ENCODE measurements around the gene MARCHF10.
"Not testable (repeated sequence)": the region's sequence is repeated elsewhere in the genome, so short reads cannot be mapped to it uniquely, and the experiment has no call there.

MARCHF10 gene, protein sequence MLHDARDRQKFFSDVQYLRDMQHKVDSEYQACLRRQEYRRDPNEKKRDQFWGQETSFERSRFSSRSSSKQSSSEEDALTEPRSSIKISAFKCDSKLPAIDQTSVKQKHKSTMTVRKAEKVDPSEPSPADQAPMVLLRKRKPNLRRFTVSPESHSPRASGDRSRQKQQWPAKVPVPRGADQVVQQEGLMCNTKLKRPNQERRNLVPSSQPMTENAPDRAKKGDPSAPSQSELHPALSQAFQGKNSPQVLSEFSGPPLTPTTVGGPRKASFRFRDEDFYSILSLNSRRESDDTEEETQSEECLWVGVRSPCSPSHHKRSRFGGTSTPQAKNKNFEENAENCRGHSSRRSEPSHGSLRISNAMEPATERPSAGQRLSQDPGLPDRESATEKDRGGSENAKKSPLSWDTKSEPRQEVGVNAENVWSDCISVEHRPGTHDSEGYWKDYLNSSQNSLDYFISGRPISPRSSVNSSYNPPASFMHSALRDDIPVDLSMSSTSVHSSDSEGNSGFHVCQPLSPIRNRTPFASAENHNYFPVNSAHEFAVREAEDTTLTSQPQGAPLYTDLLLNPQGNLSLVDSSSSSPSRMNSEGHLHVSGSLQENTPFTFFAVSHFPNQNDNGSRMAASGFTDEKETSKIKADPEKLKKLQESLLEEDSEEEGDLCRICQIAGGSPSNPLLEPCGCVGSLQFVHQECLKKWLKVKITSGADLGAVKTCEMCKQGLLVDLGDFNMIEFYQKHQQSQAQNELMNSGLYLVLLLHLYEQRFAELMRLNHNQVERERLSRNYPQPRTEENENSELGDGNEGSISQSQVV

DNA sequence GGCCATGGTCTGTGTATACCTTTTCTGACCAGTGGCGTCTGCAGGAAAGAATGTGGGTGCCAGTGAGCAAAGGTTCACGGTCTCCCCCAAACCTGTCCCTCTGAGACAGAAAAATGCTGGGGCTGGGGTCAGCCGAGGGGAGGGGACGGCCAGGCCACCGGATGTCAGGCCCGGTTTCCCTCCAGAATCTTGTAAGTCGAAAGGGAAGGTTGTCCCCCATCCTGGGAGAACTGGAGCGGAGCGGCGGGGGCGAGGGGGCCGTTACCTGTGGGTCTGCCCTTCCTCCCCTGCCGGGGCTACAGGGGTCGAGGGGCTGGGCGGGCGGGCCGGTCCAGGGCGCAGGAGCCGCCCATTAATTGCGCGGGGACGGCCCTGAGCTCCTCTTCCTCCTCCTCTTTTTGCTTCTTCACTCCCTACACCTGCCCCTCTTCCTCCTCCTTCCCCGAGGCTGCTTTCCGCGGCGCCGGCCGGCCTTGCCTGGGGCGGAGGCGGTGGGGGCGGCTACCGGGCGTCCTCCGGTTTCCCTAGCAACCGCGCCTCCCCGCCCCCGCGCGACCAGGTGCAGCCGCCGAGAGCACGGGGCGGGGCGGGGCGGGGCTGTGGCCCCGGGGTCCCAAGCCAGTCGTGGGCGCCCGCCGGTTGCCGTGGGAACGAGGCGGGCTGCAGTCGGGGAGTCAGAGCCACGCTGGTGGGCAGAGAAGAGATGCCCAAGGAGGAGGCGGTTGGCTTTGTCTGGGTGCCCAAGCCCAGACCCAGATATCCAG, at the start of gene MARCHF10:
Gene MARCHF10, minus strand, starts transcription at position 503 of the 764 bp plus-strand sequence. CDS start 6,579 bp downstream, outside the sequence.
- DNase-seq (ENCODE audit: low spot score): peak; percentile 67

GRCh38 chr17:62857526-62857925, 49.4 kb upstream of the MARCHF10 start:
- DNase-seq (ENCODE audit: low spot score): no peak

DNA sequence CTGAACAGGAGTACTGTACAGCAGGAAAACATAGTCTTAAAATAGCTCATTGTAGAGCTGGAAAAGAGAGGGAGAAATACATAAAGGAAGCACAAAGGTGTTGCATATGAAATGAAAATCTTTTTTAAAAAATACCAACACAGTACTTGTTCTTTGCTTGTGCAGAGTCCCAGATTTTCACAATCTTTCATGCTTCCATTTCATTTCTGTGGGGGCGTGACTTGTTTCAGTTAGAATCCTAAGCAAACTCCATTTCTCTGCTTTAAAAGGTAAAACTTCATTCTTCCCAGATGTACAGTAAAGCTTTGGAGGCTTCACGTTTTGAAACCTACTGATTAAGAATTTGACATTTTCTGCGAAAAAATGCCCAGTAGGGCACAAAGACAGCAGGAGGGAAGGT, 48.5 kb upstream of the MARCHF10 start:
- DNase-seq (ENCODE audit: low spot score): no peak

- no peak for DNase-seq (ENCODE audit: low spot score)
Observed at GRCh38 chr17:62855156-62855555, 47.0 kb upstream of the MARCHF10 start.

DNA sequence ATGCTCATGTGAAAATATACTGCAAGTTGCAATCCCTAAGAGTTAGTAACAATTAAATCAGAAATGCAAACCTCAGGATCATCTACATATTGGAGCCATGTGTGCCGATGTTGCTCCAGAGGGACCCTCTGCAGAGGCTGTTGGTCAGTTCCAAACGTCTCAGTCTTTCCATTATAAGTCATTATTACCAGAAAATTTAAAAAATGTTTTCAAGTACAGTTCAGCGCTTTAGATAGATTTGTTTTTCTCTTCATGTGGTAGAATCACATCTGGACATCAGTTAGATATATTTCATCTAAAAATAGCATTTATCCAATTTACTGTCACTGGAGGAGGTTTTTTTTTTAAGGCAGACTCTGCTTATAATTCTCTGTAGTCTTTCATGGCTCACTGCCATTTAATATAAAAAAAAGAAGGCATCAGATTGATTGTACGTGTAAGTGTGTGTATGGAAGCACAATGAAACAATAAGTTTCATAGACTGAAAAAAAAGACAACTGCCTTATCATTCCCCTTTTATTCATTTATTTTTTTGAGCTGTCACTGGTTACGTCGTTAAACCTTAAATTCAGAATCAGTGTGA, 46.1 kb upstream of the MARCHF10 start:
- DNase-seq (ENCODE audit: low spot score): no peak

DNA sequence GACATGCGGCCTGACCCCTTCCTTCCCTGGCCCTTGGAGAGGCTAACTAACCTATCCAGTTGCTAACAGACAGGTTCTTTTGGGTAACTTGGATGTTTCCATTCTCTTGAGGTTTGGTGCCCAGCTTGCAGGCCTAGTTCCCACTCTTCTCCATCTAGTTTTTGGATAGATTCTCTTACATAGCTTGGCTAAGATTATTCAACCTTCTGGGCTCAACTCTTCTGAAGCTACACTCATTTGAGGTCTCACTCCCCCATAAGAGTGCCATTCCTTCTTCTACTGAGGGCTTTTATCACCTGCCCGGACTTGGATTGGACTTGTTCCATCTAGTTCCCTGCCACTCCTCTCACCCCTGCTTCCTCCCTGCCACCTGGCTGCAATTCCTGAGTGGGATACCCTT, 44.1 kb upstream of the MARCHF10 start:
- no peak for DNase-seq (ENCODE audit: low spot score)

DNA sequence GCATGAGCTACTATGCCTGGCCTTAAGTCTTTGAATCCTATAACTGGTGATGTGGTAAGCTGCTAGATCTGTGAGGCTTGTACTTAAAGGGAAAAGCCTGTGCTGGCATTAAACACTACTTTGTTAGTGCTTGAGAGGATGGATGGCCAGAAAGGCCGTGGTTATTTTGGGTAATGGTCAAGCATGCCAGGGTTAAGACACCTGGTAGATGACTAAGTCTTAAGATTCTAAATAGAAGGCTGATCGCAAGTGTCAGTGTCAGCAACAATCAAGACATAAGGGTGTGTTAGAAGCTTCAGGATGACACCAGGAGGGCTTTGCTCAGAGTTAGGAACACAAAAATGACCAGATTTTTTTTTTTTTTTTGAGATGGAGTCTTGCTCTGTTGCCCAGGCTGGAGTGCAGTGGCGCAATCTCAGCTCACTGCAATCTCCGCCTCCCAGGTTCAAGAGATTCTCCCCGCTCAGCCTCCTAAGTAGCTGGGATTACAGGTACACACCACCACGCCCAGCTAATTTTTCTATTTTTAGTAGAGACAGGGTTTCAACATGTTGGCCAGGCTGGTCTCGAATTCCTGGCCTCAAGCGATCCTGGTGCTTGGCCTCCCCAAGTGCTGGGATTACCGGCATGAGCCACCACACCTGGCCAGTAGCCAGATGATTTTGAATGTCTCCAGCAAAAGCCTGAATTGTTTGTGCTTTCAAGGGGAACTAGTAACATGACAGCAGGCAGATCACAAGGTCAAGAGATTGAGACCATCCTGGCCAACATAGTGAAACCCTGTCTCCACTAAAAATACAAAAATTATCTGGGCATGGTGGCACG, 41.7 kb upstream of the MARCHF10 start:
- not testable (repeated sequence) for DNase-seq (ENCODE audit: low spot score)

- no peak for DNase-seq (ENCODE audit: low spot score)
Observed at GRCh38 chr17:62848334-62848733, 40.2 kb upstream of the MARCHF10 start.

- no peak for DNase-seq (ENCODE audit: low spot score)
Observed at GRCh38 chr17:62847426-62847825, 39.3 kb upstream of the MARCHF10 start.

DNA sequence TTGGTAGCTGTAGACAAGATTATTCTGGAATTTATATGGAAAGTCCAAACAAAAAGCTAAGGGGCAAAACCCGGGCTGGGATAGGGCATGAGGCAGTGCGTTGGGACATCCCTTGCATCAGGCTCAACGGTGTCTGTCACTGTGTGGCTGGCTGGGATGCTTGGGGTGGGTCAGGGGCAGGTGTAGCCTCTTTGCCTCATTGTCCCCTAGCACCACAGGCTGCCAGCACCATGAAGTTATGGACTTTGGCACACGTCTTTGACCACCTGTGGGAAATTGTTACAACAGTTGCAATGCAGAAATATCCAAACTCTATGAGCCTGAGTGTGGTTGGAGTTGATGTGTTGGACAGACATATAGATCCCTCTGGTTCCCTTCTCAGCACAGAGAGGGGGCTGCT, 32.8 kb upstream of the MARCHF10 start:
- DNase-seq (ENCODE audit: low spot score): no peak

DNA sequence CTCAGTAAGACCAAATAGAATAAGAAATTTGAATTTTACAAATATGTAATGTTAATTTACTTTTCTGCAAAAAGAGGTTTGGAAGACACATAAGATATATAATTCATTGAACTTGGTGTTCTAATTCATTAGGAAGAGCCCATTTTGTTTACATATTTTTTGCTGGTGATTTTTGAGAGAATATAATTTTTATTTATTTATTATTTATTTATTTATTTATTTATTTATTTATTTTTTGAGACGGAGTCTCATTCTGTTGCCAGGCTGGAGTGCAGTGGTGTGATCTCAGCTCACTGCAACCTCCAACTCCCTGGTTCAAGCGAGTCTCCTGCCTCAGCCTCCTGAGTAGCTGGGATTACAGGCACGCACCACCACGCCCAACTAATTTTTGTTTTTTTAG, 25.7 kb upstream of the MARCHF10 start:
- DNase-seq (ENCODE audit: low spot score): not testable (repeated sequence)

GRCh38 chr17:62832405-62832804, 24.3 kb upstream of the MARCHF10 start:
- DNase-seq (ENCODE audit: low spot score): no peak

DNA sequence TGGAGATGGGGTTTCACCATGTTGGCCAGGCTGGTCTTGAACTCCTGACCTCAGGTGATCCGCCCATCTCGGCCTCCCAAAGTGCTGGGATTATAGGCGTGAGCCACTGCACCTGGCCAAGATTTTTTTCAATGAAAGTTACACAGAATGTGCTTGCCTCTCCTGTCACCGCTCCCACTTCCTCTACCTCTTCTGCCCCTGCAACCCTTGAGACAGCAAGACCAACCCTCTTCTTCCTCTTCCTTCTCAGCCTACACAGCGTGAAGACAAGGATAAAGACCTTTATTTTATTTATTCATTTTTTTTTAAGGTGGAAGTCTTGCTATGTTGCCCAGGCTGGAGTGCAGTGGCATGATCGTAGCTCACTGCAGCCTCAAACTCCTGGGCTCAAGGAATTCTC, 23.0 kb upstream of the MARCHF10 start:
- DNase-seq (ENCODE audit: low spot score): not testable (repeated sequence)

DNA sequence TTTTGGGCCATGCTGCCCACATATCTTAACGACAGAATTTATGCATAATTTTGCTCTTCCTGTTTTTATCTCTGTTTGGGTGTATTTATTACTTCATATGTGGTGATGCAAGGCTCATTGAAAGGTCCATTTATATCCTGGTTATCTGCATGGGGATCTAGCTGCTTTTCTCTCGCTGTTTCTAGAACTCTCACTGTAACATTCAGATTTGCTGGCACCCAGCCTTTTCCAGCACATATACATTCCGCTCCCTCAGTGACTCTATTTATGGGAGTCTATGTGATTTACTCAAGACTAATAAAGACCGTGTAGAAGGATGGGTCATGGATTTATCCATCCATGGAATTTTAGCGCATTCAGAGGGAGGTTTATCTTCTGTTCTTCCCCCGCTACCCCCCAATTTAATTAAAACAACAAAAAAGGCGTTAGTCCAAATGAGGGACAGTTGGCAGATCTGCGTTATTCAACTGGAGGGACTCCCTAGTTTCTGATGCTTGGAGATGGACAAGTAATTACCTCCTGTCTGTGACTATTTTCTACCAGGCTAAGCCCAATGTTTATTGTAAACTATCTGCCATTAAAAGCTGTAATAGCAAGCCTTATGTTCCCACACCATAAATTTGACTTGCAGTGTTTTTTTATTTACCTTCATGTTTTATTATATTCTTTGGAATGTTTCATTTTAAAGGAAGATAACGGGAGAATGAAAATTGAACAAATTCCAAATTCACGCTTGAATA, 19.8 kb upstream of the MARCHF10 start:
- no peak for DNase-seq (ENCODE audit: low spot score)

DNA sequence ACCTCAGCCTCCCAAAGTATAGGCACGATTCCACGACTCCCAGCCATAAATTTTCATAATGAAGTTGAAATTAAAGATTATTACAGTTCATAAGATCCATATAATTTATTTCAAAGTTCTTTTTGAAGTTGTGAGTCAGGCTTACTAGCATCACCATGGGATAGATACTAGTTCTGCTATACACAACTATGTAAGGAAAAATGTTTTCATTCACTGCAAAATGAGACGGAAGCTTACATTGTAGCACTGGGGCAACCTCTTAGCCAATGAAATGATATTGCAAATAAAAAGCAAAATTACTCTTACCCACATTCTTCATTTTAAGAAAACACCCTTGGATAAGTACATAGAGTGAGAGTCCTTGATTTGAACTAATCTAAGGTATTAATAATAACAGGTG, 18.8 kb upstream of the MARCHF10 start:
- DNase-seq (ENCODE audit: low spot score): no peak

GRCh38 chr17:62825182-62825581, 17.1 kb upstream of the MARCHF10 start:
- DNase-seq (ENCODE audit: low spot score): no peak

GRCh38 chr17:62824290-62825131, 16.4 kb upstream of the MARCHF10 start:
- peak; percentile 99 for DNase-seq (ENCODE audit: low spot score)

DNA sequence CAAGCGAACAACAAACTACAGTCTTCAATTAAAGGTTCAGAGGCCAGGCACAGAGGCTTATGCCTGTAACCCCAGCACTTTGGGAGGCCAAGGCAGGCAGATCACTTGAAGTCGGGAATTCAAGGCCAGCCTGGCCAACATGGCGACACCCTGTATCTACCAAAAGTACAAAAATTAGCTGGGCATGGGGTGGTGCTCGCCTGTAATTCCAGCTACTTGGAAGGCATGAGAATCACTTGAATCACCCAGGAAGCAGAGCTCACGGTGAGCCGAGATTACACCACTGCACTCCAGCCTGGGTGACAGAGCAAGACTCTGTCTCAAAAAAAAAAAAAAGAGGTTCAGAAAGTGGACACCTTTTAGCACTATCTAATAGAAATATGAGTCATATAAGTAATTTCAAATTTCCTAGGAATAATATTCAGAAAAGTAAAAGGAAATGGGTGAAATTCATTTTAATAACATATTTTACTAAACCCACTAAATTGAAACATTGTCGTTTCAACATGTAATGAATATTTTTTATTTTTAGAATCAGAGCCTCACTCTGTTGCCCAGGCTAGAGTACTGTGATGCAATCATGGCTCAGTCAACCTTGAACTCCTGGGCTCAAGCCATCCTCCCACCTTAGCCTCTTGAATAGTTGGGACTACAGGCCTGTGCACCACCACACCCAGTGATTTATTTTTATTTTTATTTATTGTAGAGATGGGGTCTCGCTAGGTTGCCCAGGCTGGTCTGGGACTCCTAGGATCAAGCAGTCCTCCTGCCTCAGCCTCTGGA, 15.2 kb upstream of the MARCHF10 start:
- peak; percentile 89 for DNase-seq (ENCODE audit: low spot score)

Measured in kidney tubule cell (primary cell).